Ishikawa (cell line): ENCODE results near the gene FCN1.

Experiments
- CEBPB ChIP-seq: IDR thresholded peaks from 2 replicates; pipeline ENCODE4 v1.6.1; 2012
- CREB1 ChIP-seq: IDR thresholded peaks from 2 replicates; pipeline ENCODE4 v1.6.1; 2012; ENCODE audit warnings: low read depth
- EGR1 ChIP-seq: IDR thresholded peaks from 2 replicates; pipeline ENCODE4 v1.6.1; 2012
- EP300 ChIP-seq: IDR thresholded peaks from 2 replicates; pipeline ENCODE4 v1.6.1; 2012; ENCODE audit warnings: borderline replicate concordance
- FOXM1 ChIP-seq: IDR thresholded peaks from 2 replicates; pipeline ENCODE4 v1.6.1; 2012; ENCODE audit warnings: low read depth, borderline replicate concordance
- NFIC ChIP-seq: IDR thresholded peaks from 2 replicates; pipeline ENCODE4 v1.6.1; 2012
- RAD21 ChIP-seq: IDR thresholded peaks from 2 replicates; pipeline ENCODE4 v1.6.1; 2012; ENCODE audit warnings: low read depth
- TAF1 ChIP-seq: IDR thresholded peaks from 2 replicates; pipeline ENCODE4 v1.6.1; 2012; ENCODE audit warnings: low read depth, mild to moderate bottlenecking
- TCF12 ChIP-seq: IDR thresholded peaks from 2 replicates; pipeline ENCODE4 v1.6.1; 2012; ENCODE audit warnings: low read depth
- TEAD4 ChIP-seq: IDR thresholded peaks from 2 replicates; pipeline ENCODE4 v1.6.1; 2012
- USF1 ChIP-seq: IDR thresholded peaks from 2 replicates; pipeline ENCODE4 v1.6.1; 2012
- YY1 ChIP-seq: IDR thresholded peaks from 2 replicates; pipeline ENCODE4 v1.6.1; 2012; ENCODE audit warnings: low read depth
- ZBTB7A ChIP-seq: IDR thresholded peaks from 2 replicates; pipeline ENCODE4 v1.6.1; 2012; ENCODE audit warnings: low read depth
- TF ChIP-seq, protein P1 (sequence below): IDR thresholded peaks from 2 replicates; pipeline ENCODE4 v1.6.1; 2012; ENCODE audit warnings: low read depth, mild to moderate bottlenecking
- TF ChIP-seq, protein P2 (sequence below): IDR thresholded peaks from 2 replicates; pipeline ENCODE4 v1.6.1; 2012

FCN1 gene

DNA sequence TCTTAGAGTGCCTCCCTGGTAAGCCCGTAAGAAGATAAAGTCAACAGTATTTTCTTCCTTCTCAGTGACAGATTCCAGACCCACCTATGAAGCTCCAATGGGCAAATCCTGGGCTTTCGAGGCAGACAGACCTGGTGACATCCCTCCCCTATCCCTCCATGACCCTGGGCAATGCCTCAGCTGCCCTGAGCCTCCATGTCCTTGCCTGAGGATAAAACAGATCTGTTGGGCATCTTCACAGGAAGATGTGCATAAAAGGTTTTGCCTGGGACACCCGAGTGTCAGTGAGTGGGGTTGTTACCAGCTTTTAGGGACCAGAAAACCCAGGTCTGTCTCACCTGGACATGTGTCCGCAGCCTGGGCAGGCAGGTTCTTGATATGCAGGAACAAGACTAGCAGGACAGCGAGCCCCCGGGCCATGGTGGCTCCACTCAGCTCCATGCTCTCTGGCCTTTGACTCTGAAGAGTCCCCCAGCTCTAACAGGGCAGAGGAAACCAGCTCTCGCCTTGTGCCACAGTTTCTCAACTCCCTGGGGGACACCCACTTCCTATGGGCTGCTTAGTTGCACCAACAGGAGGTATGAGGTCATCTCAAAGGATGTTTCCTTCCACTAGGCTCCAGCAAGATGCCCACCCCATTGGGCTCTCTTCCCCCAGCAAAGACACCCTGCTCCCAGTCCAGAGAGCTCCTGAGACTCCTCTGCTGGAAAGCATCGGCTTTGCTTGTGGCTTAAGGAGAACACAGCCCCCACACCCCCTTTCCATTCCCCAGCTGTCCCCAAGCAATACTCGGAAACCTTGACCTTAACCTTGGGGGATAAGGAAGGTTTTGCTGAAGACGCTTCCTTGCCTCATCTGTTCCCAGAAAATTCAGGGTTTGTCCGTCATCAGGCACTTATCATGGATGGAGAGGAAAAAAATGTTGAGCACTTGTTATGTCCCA lies at the start of gene FCN1:
TSS of gene FCN1 (minus strand) at position 482 of the 943 bp plus-strand sequence. CDS start at position 441, 41 bp downstream.
- no peak for TF ChIP-seq YY1
- TF ChIP-seq RAD21 = no peak
- TF ChIP-seq EP300 = no peak
- TF ChIP-seq ZBTB7A = no peak
- TF ChIP-seq FOXM1 = no peak
- TF ChIP-seq, protein P1, sequence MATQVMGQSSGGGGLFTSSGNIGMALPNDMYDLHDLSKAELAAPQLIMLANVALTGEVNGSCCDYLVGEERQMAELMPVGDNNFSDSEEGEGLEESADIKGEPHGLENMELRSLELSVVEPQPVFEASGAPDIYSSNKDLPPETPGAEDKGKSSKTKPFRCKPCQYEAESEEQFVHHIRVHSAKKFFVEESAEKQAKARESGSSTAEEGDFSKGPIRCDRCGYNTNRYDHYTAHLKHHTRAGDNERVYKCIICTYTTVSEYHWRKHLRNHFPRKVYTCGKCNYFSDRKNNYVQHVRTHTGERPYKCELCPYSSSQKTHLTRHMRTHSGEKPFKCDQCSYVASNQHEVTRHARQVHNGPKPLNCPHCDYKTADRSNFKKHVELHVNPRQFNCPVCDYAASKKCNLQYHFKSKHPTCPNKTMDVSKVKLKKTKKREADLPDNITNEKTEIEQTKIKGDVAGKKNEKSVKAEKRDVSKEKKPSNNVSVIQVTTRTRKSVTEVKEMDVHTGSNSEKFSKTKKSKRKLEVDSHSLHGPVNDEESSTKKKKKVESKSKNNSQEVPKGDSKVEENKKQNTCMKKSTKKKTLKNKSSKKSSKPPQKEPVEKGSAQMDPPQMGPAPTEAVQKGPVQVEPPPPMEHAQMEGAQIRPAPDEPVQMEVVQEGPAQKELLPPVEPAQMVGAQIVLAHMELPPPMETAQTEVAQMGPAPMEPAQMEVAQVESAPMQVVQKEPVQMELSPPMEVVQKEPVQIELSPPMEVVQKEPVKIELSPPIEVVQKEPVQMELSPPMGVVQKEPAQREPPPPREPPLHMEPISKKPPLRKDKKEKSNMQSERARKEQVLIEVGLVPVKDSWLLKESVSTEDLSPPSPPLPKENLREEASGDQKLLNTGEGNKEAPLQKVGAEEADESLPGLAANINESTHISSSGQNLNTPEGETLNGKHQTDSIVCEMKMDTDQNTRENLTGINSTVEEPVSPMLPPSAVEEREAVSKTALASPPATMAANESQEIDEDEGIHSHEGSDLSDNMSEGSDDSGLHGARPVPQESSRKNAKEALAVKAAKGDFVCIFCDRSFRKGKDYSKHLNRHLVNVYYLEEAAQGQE = no peak

GRCh38 chr9:134966697-134967546 lies 49.2 kb upstream of the FCN1 start:
- TF ChIP-seq EP300 (no peak), RAD21 (no peak), YY1 (no peak), FOXM1 (no peak), NFIC (no peak), TEAD4 (no peak), CREB1 (no peak), EGR1 (no peak), USF1 (no peak), TAF1 (no peak), ZBTB7A (no peak), CEBPB (no peak), TCF12 (no peak)
- TF ChIP-seq, protein P2, sequence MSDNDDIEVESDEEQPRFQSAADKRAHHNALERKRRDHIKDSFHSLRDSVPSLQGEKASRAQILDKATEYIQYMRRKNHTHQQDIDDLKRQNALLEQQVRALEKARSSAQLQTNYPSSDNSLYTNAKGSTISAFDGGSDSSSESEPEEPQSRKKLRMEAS = no peak
- TF ChIP-seq, protein P1 = no peak

DNA sequence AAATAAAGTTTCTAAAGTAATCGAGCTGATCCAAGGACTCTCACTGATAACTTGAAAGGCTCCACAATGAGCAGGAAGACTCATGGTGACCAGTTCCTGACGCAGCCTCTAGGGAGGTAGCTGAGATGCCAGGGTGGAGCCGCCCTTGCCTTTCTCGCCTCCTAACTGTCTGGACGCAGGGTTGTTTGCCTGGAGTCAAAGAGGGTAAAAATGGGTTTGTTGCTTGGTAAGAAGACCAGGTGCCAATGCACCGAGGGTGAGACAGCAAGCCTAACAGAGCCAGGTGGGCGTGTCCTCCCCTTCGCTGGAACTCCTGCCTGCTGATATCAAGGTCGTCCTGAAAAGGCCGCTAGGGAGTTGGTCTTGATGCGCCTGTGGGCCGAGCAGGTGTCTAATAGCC lies 48.6 kb upstream of the FCN1 start:
- TF ChIP-seq YY1 = no peak
- TF ChIP-seq TEAD4 = no peak
- no peak for TF ChIP-seq EP300
- TF ChIP-seq, protein P1 = no peak
- no peak for TF ChIP-seq CEBPB
- TF ChIP-seq, protein P2 = no peak
- no peak for TF ChIP-seq USF1
- no peak for TF ChIP-seq NFIC
- TF ChIP-seq TCF12 = no peak
- no peak for TF ChIP-seq EGR1
- no peak for TF ChIP-seq FOXM1

DNA sequence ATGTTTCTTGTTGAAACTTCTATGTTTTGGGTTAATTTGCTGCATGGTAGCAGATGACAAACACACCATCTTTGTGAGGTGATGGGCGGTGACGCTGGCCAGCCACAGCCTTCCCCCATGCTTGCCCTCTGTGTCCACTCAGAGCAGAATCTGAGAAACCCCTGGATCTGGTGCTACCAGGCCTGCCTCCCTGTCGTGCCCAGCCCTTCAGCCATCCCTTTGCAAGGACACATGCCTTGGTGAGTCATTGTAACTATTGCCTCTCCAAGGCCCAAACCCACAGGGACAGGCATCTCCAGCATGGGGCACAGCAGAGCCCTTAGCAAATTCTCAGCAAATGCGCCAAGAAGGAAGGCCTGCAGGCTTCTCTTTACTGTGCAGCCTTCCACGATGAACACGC lies 48.1 kb upstream of the FCN1 start:
- TF ChIP-seq FOXM1 (no peak), RAD21 (no peak), TAF1 (no peak), CREB1 (no peak), CEBPB (no peak), TEAD4 (no peak), YY1 (no peak), EP300 (no peak)
- TF ChIP-seq, protein P1 = no peak
- TF ChIP-seq, protein P2 = no peak
